Endothelial cell of umbilical vein (primary cell): ENCODE measurements around the gene EHD3. TPM values are rescaled to one million over a fixed set of nuclear protein-coding genes. Genes with fewer than 3 reads are reported as not detected.

Experiments
- BruUV-seq: library from RNA; stranded (reverse); fragments of 400-500 nt; replicated peaks from 2 replicates; lab custom pipeline; 2021; lab: Mats Ljungman, UMichigan
- CTCF ChIA-PET: fragments of 300-600, 350-600 bp; sonication (Branson Sonifier 250); formaldehyde crosslinking; loops from one replicate; lab custom pipeline; 2021; ENCODE audit warnings: antibody characterized with exemption, inconsistent platforms; lab: Charles Lee
- POLR2A ChIA-PET: fragments of 300-600, 350-600 bp; sonication (Branson Sonifier 250); formaldehyde crosslinking; loops from one replicate; lab custom pipeline; 2021; ENCODE audit warnings: antibody characterized with exemption, inconsistent platforms; lab: Charles Lee
- DNase-seq: peaks from one replicate; pipeline ENCODE4 v3.0.0-alpha.2; 2011; ENCODE audit warnings: low read depth, low spot score
- FAIRE-seq: peaks from 2 replicates; lab custom pipeline; 2011; peaks lifted over from hg19 to GRCh38; lab: Jason Lieb, UNC
- H2AFZ ChIP-seq: 2 replicates; pipeline ENCODE4 v1.6.0; 2012; ENCODE audit warnings: low read depth, low read length, control low read depth, inconsistent platforms
- H3K27ac ChIP-seq: 2 replicates; pipeline ENCODE4 v1.5.1; 2011; ENCODE audit warnings: low read depth, mild to moderate bottlenecking, control low read depth, low read length, moderate library complexity; ENCODE audit not compliant: insufficient read depth
- H3K27me3 ChIP-seq, 2 experiments: 2 replicates each; pipeline versions ENCODE4 v1.6.0 to v1.6.1; 2011; ENCODE audit warnings: low read length in 2 of 2, mixed read lengths in 1 of 2; ENCODE audit not compliant: control insufficient read depth in 2 of 2, insufficient read depth in 2 of 2
- H3K36me3 ChIP-seq, 2 experiments: 2 replicates in 1 of 2; 3 replicates in 1 of 2; pipeline ENCODE4 v1.5.1; 2011; ENCODE audit warnings: low read length in 2 of 2, mild to moderate bottlenecking in 1 of 2, moderate library complexity in 1 of 2; ENCODE audit not compliant: control insufficient read depth in 2 of 2, insufficient read depth in 2 of 2; ENCODE audit errors: extremely low read depth in 1 of 2
- H3K4me1 ChIP-seq: 3 replicates; pipeline ENCODE4 v1.5.1; 2011; ENCODE audit warnings: mild to moderate bottlenecking, low read length; ENCODE audit not compliant: control insufficient read depth, insufficient read depth; ENCODE audit errors: extremely low read depth
- H3K4me2 ChIP-seq: 2 replicates; pipeline ENCODE4 v1.6.1; 2011; ENCODE audit warnings: low read length, control low read depth, mixed read lengths; ENCODE audit not compliant: insufficient read depth
- H3K4me3 ChIP-seq, 3 experiments: fragments of 200-600 bp in 1 of 3; sonication (generic), shearing (Covaris generic) in 1 of 3; replicated peaks in 1 of 3; 2 replicates each; pipeline ENCODE4 v1.5.1; 2011 to 2016; ENCODE audit warnings: control low read depth in 3 of 3, low read length in 3 of 3, mild to moderate bottlenecking in 2 of 3, inconsistent platforms in 1 of 3, low read depth in 1 of 3, moderate library complexity in 1 of 3; ENCODE audit not compliant: insufficient read depth in 1 of 3
- H3K79me2 ChIP-seq: 2 replicates; pipeline ENCODE4 v1.6.0; 2012; ENCODE audit warnings: low read length, inconsistent platforms; ENCODE audit not compliant: control insufficient read depth, insufficient read depth
- H3K9ac ChIP-seq: replicated peaks from 2 replicates; pipeline ENCODE3; 2011; ENCODE audit warnings: low read length, control low read depth; ENCODE audit not compliant: insufficient read depth; ENCODE audit errors: extremely low read depth
- H3K9me1 ChIP-seq: replicated peaks from 3 replicates; pipeline ENCODE4 v1.6.0; 2011; ENCODE audit warnings: mild to moderate bottlenecking, low read length; ENCODE audit not compliant: control insufficient read depth, insufficient read depth; ENCODE audit errors: extremely low read depth
- H3K9me3 ChIP-seq: replicated peaks from 2 replicates; pipeline ENCODE4 v1.5.1; 2012; ENCODE audit warnings: low read length, inconsistent platforms; ENCODE audit not compliant: control insufficient read depth, insufficient read depth
- H4K20me1 ChIP-seq: replicated peaks from 2 replicates; pipeline ENCODE3; 2011; ENCODE audit warnings: mild to moderate bottlenecking, low read length; ENCODE audit not compliant: control insufficient read depth, insufficient read depth; ENCODE audit errors: extremely low read depth
- EZH2 ChIP-seq: IDR thresholded peaks from 2 replicates; pipeline ENCODE4 v1.6.1; 2012; ENCODE audit warnings: borderline replicate concordance, low read depth, mild to moderate bottlenecking, moderate library complexity, low read length, inconsistent platforms; ENCODE audit not compliant: severe bottlenecking
- FOS ChIP-seq: IDR thresholded peaks from 2 replicates; pipeline ENCODE4 v1.6.1; 2011; ENCODE audit warnings: mild to moderate bottlenecking, low read length, moderate library complexity, borderline replicate concordance; ENCODE audit not compliant: insufficient read depth
- GATA2 ChIP-seq: IDR thresholded peaks from 2 replicates; pipeline ENCODE4 v1.7.0; 2011; ENCODE audit warnings: low read depth, mild to moderate bottlenecking, moderate library complexity, mixed read lengths, low read length; ENCODE audit not compliant: insufficient read length, insufficient read depth
- JUN ChIP-seq: IDR thresholded peaks from 2 replicates; pipeline ENCODE4 v1.6.1; 2011; ENCODE audit warnings: borderline replicate concordance, low read depth; ENCODE audit not compliant: insufficient read length, insufficient read depth
- MYC ChIP-seq: IDR thresholded peaks from one replicate; pipeline ENCODE4 v1.6.1; 2011; ENCODE audit warnings: mild to moderate bottlenecking, low read depth, low read length
- POLR2A ChIP-seq: IDR thresholded peaks from 2 replicates; pipeline ENCODE4 v1.6.1; 2012; ENCODE audit warnings: low read depth, mild to moderate bottlenecking, control low read depth, low read length
- dilution Hi-C: fragments of 300-500 bp; cut with MboI; formaldehyde crosslinking; loops from one replicate; pipeline ENCODE4 v1.15.0; 2019; ENCODE audit warnings: low sequenced_read_pairs; ENCODE audit not compliant: extremely low pct_ligation_motif_present
- intact Hi-C: fragments of 100-400 bp; cut with micrococcal nuclease; formaldehyde crosslinking; loops from one replicate; pipeline ENCODE4 v1.10.0; 2022
- polyA plus RNA-seq, 4 experiments: library from polyadenylated mRNA; depleted of rRNA in 3 of 4; stranded (reverse) in 3 of 4; unstranded in 1 of 4; fragments of >200 nt; gene quantifications; 2 replicates each; pipeline versions ENCODE4 v1.2.1 to v1.2.3, GENCODE V29; 2011 to 2012; ENCODE audit warnings: missing spikeins in 1 of 4
- total RNA-seq: library from RNA; stranded (reverse); gene quantifications from 2 replicates; pipeline ENCODE4 v1.2.3, GENCODE V29; 2021
- TF ChIP-seq, protein P1 (sequence below): IDR thresholded peaks from 2 replicates; pipeline ENCODE4 v1.6.1; 2011; ENCODE audit not compliant: insufficient read depth, insufficient read length

EHD3 gene
- total and polyA plus RNA-seq, 2 donors (not counting 3 experiments of a cell fraction or from before 2014, with no cell fraction given), result 6.5 to 12.1 TPM

GRCh38 chr2:31300309-31300708, 66.4 kb downstream of the EHD3 start:
- no peak overlapping the region for H2AFZ ChIP-seq
- no peak overlapping the region for H3K4me2 ChIP-seq
- DNase-seq (no peak), FAIRE-seq (no peak)
- TF ChIP-seq POLR2A (no peak), MYC (no peak), JUN (no peak), EZH2 (no peak), FOS (no peak)
- TF ChIP-seq, protein P1, sequence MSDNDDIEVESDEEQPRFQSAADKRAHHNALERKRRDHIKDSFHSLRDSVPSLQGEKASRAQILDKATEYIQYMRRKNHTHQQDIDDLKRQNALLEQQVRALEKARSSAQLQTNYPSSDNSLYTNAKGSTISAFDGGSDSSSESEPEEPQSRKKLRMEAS, result no peak
- no peaks in the 10 kb centered on the region for H3K79me2 ChIP-seq
- POLR2A ChIA-PET, result no interaction called here
- H3K4me1 ChIP-seq, result peaks cover 16% of the 10 kb centered on the region
- H3K9me1 ChIP-seq, result no peaks in the 10 kb centered on the region
- H3K27ac ChIP-seq, result no peak overlapping the region
- no peaks in the 10 kb centered on the region for H3K36me3 ChIP-seq
- no peaks in the 10 kb centered on the region for H3K9me3 ChIP-seq
- H4K20me1 ChIP-seq, result no peaks in the 10 kb centered on the region
- H3K27me3 ChIP-seq, result peaks cover 2% of the 10 kb centered on the region in 2 experiments
- no peak overlapping the region for H3K4me3 ChIP-seq
- no TSS peak for BruUV-seq
- H3K9ac ChIP-seq, result no peak overlapping the region
- dilution Hi-C loops (no loop called here), intact Hi-C loops (no loop called here)
- CTCF ChIA-PET, result no interaction called here

DNA sequence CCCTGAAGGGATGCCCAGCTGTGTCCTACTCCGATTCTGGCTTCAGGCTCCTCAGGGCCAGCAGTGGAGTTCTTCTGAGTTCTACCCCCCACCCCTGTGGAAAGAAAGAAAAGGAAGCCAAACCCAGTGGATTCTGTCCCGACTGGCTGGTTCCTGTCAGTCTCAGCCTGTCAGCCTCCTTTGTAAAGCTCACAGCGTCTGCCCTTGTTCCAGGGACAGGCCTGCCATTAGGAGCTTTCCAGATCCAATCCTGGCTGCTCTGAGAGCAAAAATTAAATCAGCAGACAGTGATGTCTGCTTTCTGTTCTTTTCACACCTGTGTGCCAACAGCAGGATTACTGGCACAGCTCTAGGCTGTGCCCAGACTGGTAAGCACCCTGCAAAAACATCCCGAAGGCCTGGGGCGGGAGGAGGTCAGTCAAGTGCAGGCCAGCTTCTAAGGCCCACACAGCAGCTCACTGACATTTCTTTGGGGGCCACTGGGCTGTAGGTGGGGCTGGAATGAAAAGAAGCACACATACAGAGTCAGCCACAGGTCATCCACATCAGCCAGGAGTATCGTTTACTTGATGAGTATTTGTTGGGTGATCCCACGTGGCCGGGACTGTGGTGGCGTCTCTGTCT, 69.1 kb downstream of the EHD3 start:
- H3K79me2 ChIP-seq, result no peaks in the 10 kb centered on the region
- H3K9me3 ChIP-seq, result no peaks in the 10 kb centered on the region
- no peak overlapping the region for H2AFZ ChIP-seq
- dilution Hi-C loops, result no loop called here
- TF ChIP-seq, protein P1, result no peak
- TF ChIP-seq FOS, result no peak
- no peak for TF ChIP-seq MYC
- TF ChIP-seq EZH2, result no peak
- no peak for TF ChIP-seq GATA2
- no peak for FAIRE-seq
- no peaks in the 10 kb centered on the region for H3K9me1 ChIP-seq
- H3K4me1 ChIP-seq, result no peaks in the 10 kb centered on the region
- no peak overlapping the region for H3K4me3 ChIP-seq
- BruUV-seq, result no TSS peak
- H3K27me3 ChIP-seq, result peaks cover 2% of the 10 kb centered on the region in 2 experiments
- H4K20me1 ChIP-seq, result no peaks in the 10 kb centered on the region
- no peak overlapping the region for H3K4me2 ChIP-seq
- H3K27ac ChIP-seq, result no peak overlapping the region
- ChIA-PET POLR2A (no interaction called here), CTCF (no interaction called here)
- no peak for DNase-seq
- intact Hi-C loops, result no loop called here
- H3K36me3 ChIP-seq, result no peaks in the 10 kb centered on the region
- H3K9ac ChIP-seq, result no peak overlapping the region
